CD4-positive, CD25-positive, alpha-beta regulatory T cell (primary cell): ENCODE measurements around the gene PTH1R. TPM values are rescaled to one million over a fixed set of nuclear protein-coding genes. Genes with fewer than 3 reads are reported as not detected.

ENCODE experiments used
- ATAC-seq, 2 donors: fragments of 150-1000 bp; cut with Tn5 transposase; one replicate each; pipeline ENCODE4 v1.10.0; 2021; ENCODE audit warnings: low read depth in 2 of 2, moderate number of reproducible peaks in 2 of 2, moderate library complexity in 1 of 2
- DNase-seq, 3 donors: peaks; one replicate each; pipeline versions ENCODE4 v3.0.0 to v3.0.0-alpha.2; 2012 to 2022; ENCODE audit warnings: mixed read lengths in 1 of 3
- H3K27ac ChIP-seq: one replicate; pipeline ENCODE4 v1.7.0; 2013; ENCODE audit warnings: mild to moderate bottlenecking, low read length; ENCODE audit not compliant: insufficient read depth, poor library complexity, severe bottlenecking
- H3K27me3 ChIP-seq: one replicate; pipeline ENCODE4 v1.7.0; 2013; ENCODE audit warnings: low read length; ENCODE audit not compliant: control insufficient read depth, insufficient read depth
- H3K36me3 ChIP-seq: one replicate; pipeline ENCODE4 v1.7.0; 2013; ENCODE audit warnings: mild to moderate bottlenecking, low read length, moderate library complexity; ENCODE audit not compliant: control insufficient read depth, insufficient read depth
- H3K4me1 ChIP-seq: 2 replicates; pipeline ENCODE4 v1.7.0; 2013; ENCODE audit warnings: mild to moderate bottlenecking, low read length; ENCODE audit not compliant: insufficient read depth, control insufficient read depth, poor library complexity, severe bottlenecking
- H3K4me3 ChIP-seq: one replicate; pipeline ENCODE4 v1.7.0; 2013; ENCODE audit warnings: low read depth, mild to moderate bottlenecking, low read length, moderate library complexity
- H3K9me3 ChIP-seq, 2 experiments: 1 replicate in 1 of 2; 2 replicates in 1 of 2; pipeline ENCODE4 v1.7.0; 2013; ENCODE audit warnings: low read length in 2 of 2, mild to moderate bottlenecking in 1 of 2, moderate library complexity in 1 of 2; ENCODE audit not compliant: control insufficient read depth in 2 of 2
- H3K27ac Mint-ChIP-seq, 3 donors: one replicate each; pipeline ENCODE4 v1.8.0; 2020 to 2022; ENCODE audit warnings: mild to moderate bottlenecking in 3 of 3, mixed read lengths in 3 of 3, moderate library complexity in 2 of 3
- H3K27me3 Mint-ChIP-seq: one replicate; pipeline ENCODE4 v1.8.0; 2022; ENCODE audit warnings: mild to moderate bottlenecking, mixed read lengths
- H3K36me3 Mint-ChIP-seq: one replicate; pipeline ENCODE4 v1.8.0; 2020; ENCODE audit warnings: mixed read lengths
- H3K4me1 Mint-ChIP-seq, 4 donors: one replicate each; pipeline ENCODE4 v1.8.0; 2020 to 2022; ENCODE audit warnings: mixed read lengths in 4 of 4, mild to moderate bottlenecking in 1 of 4
- H3K4me3 Mint-ChIP-seq, 4 donors: one replicate each; pipeline ENCODE4 v1.8.0; 2020 to 2022; ENCODE audit warnings: mild to moderate bottlenecking in 4 of 4, mixed read lengths in 4 of 4, moderate library complexity in 3 of 4
- H3K9me3 Mint-ChIP-seq, 7 donors: one replicate each; pipeline ENCODE4 v1.8.0; 2020 to 2022; ENCODE audit warnings: mixed read lengths in 7 of 7, mild to moderate bottlenecking in 3 of 7, moderate library complexity in 2 of 7
- polyA plus RNA-seq, 4 donors: library from polyadenylated mRNA; unstranded; fragments of 300-500 nt; fragmentation: Illumina TruSeq; gene quantifications; one replicate each; pipeline ENCODE4 v1.2.3, GENCODE V29; 2021
- total RNA-seq: library from RNA; stranded (reverse); gene quantifications from one replicate; pipeline ENCODE4 v1.2.3, GENCODE V29; 2022

PTH1R gene
- total and polyA plus RNA-seq, 5 donors from 2014 or later = not detected

GRCh38 chr3:46900007-46900292, 22.4 kb downstream of the PTH1R start:
- Histone ChIP-seq H3K36me3 (no peaks in the 10 kb centered on the region), H3K27ac (no peak overlapping the region), H3K27me3 (peaks cover 2% of the 10 kb centered on the region), H3K9me3 (no peaks in the 10 kb centered on the region), H3K4me3 (no peak overlapping the region), H3K4me1 (peaks cover 7% of the 10 kb centered on the region)
- Mint-ChIP-seq H3K27me3 (peaks cover 34% of the 10 kb centered on the region), H3K27ac (no peak overlapping the region), H3K9me3 (peaks cover 0 to 1% (median 0%) of the 10 kb centered on the region in 7 donors), H3K4me1 (peaks cover 0 to 10% (median 4%) of the 10 kb centered on the region in 4 donors), H3K36me3 (no peaks in the 10 kb centered on the region), H3K4me3 (no peak overlapping the region)
- ATAC-seq (no peak), DNase-seq (no peak)

- Mint-ChIP-seq H3K27ac (no peak overlapping the region), H3K4me3 (no peak overlapping the region), H3K36me3 (no peaks in the 10 kb centered on the region), H3K9me3 (no peaks in the 10 kb centered on the region), H3K27me3 (peaks cover 30% of the 10 kb centered on the region), H3K4me1 (peaks cover 0 to 7% (median under 1%) of the 10 kb centered on the region in 4 donors)
- H3K36me3 ChIP-seq = no peaks in the 10 kb centered on the region
- H3K4me1 ChIP-seq = peaks cover 7% of the 10 kb centered on the region
- DNase-seq (no peak), ATAC-seq (no peak)
- peaks cover 2% of the 10 kb centered on the region for H3K27me3 ChIP-seq
- no peak overlapping the region for H3K4me3 ChIP-seq
- H3K9me3 ChIP-seq = no peaks in the 10 kb centered on the region
- H3K27ac ChIP-seq = no peak overlapping the region
These were observed 22.8 kb downstream of the PTH1R start for GRCh38 chr3:46900356-46900755.

- DNase-seq = no peak
- H3K9me3 Mint-ChIP-seq = no peaks in the 10 kb centered on the region
- H3K36me3 Mint-ChIP-seq = no peaks in the 10 kb centered on the region
- Histone ChIP-seq H3K4me1 (peaks cover 7% of the 10 kb centered on the region), H3K9me3 (no peaks in the 10 kb centered on the region), H3K4me3 (no peak overlapping the region), H3K27me3 (peaks cover 2% of the 10 kb centered on the region), H3K36me3 (no peaks in the 10 kb centered on the region), H3K27ac (no peak overlapping the region)
- no peak overlapping the region for H3K4me3 Mint-ChIP-seq
- H3K27me3 Mint-ChIP-seq = peaks cover 23% of the 10 kb centered on the region
- no peak overlapping the region for H3K27ac Mint-ChIP-seq
- peaks cover 0 to 7% (median 0%) of the 10 kb centered on the region in 4 donors for H3K4me1 Mint-ChIP-seq
- no peak for ATAC-seq
These were observed 23.5 kb downstream of the PTH1R start for GRCh38 chr3:46901061-46901460.

GRCh38 chr3:46901591-46902187, 24.2 kb downstream of the PTH1R start:
- no peak overlapping the region for H3K27ac ChIP-seq
- Mint-ChIP-seq H3K4me1 (peaks cover 0 to 7% (median 0%) of the 10 kb centered on the region in 4 donors), H3K27ac (no peak overlapping the region), H3K27me3 (peaks cover 20% of the 10 kb centered on the region), H3K4me3 (no peak overlapping the region), H3K9me3 (no peaks in the 10 kb centered on the region), H3K36me3 (no peaks in the 10 kb centered on the region)
- no peak for DNase-seq
- peaks cover 7% of the 10 kb centered on the region for H3K4me1 ChIP-seq
- no peak overlapping the region for H3K4me3 ChIP-seq
- no peaks in the 10 kb centered on the region for H3K36me3 ChIP-seq
- no peaks in the 10 kb centered on the region for H3K9me3 ChIP-seq
- no peak for ATAC-seq
- peaks cover 2% of the 10 kb centered on the region for H3K27me3 ChIP-seq

- no peak for DNase-seq
- H3K4me1 ChIP-seq = peaks cover 7% of the 10 kb centered on the region
- H3K9me3 ChIP-seq = no peaks in the 10 kb centered on the region
- H3K4me3 ChIP-seq = no peak overlapping the region
- peaks cover 0 to 7% (median 0%) of the 10 kb centered on the region in 4 donors for H3K4me1 Mint-ChIP-seq
- H3K27me3 Mint-ChIP-seq = peaks cover 16% of the 10 kb centered on the region
- no peaks in the 10 kb centered on the region for H3K36me3 ChIP-seq
- no peak overlapping the region for H3K27ac Mint-ChIP-seq
- peaks cover 2% of the 10 kb centered on the region for H3K27me3 ChIP-seq
- no peak overlapping the region for H3K4me3 Mint-ChIP-seq
- no peaks in the 10 kb centered on the region for H3K9me3 Mint-ChIP-seq
- H3K36me3 Mint-ChIP-seq = no peaks in the 10 kb centered on the region
- no peak overlapping the region for H3K27ac ChIP-seq
- ATAC-seq = no peak
These were observed 24.7 kb downstream of the PTH1R start for GRCh38 chr3:46902188-46902631.

GRCh38 chr3:46903341-46904302, 26.1 kb downstream of the PTH1R start:
- Histone ChIP-seq H3K27me3 (no peaks in the 10 kb centered on the region), H3K4me1 (peaks cover 3% of the 10 kb centered on the region), H3K9me3 (no peaks in the 10 kb centered on the region), H3K4me3 (no peak overlapping the region), H3K27ac (no peak overlapping the region), H3K36me3 (no peaks in the 10 kb centered on the region)
- ATAC-seq (no peak), DNase-seq (no peak)
- Mint-ChIP-seq H3K27ac (no peak overlapping the region), H3K27me3 (peaks cover 9% of the 10 kb centered on the region), H3K4me3 (no peak overlapping the region), H3K4me1 (peaks cover 0 to 5% (median 0%) of the 10 kb centered on the region in 4 donors), H3K9me3 (no peaks in the 10 kb centered on the region), H3K36me3 (no peaks in the 10 kb centered on the region)

GRCh38 chr3:46904303-46905212, 27.0 kb downstream of the PTH1R start:
- H3K27me3 ChIP-seq = no peaks in the 10 kb centered on the region
- ATAC-seq (no peak), DNase-seq (no peak)
- H3K4me1 ChIP-seq = peaks cover 5% of the 10 kb centered on the region
- H3K27me3 Mint-ChIP-seq = peaks cover 4% of the 10 kb centered on the region
- H3K9me3 Mint-ChIP-seq = peaks cover 0 to 1% (median 0%) of the 10 kb centered on the region in 7 donors
- H3K36me3 Mint-ChIP-seq = no peaks in the 10 kb centered on the region
- no peaks in the 10 kb centered on the region for H3K36me3 ChIP-seq
- peaks cover 0 to 4% (median 2%) of the 10 kb centered on the region in 4 donors for H3K4me1 Mint-ChIP-seq
- H3K4me3 Mint-ChIP-seq = no peak overlapping the region
- no peak overlapping the region for H3K4me3 ChIP-seq
- no peaks in the 10 kb centered on the region for H3K9me3 ChIP-seq
- no peak overlapping the region for H3K27ac ChIP-seq
- no peak overlapping the region for H3K27ac Mint-ChIP-seq
